GM23338 (cell line): ENCODE data around the gene XKR8. TPM values are rescaled to one million over a fixed set of nuclear protein-coding genes. Genes with fewer than 3 reads are reported as not detected.

Experiments
- ATAC-seq: fragments of 200-7000 bp; cut with Tn5 transposase; 3 replicates; pipeline ENCODE4 v1.9.1; 2020
- DNase-seq: peaks from one replicate; pipeline ENCODE4 v3.0.0-alpha.2; 2015; ENCODE audit warnings: low spot score
- H2AFZ ChIP-seq: fragments of 200-600 bp; sonication (generic); 2 replicates; pipeline ENCODE4 v1.8.0; 2016; ENCODE audit warnings: antibody characterized with exemption, mild to moderate bottlenecking, moderate library complexity
- H3F3A ChIP-seq: fragments of 200-600 bp; sonication (generic); replicated peaks from 2 replicates; pipeline ENCODE4 v1.8.0; 2017; ENCODE audit warnings: antibody characterized with exemption, mixed run types, low read depth
- H3K27ac ChIP-seq: fragments of 200-600 bp; sonication (generic); 2 replicates; pipeline ENCODE4 v1.6.1; 2016; ENCODE audit warnings: low read depth
- H3K27me3 ChIP-seq: fragments of 200-600 bp; sonication (generic); 2 replicates; pipeline ENCODE4 v1.8.0; 2016; ENCODE audit warnings: mild to moderate bottlenecking, mixed run types, moderate library complexity; ENCODE audit not compliant: insufficient read depth
- H3K36me3 ChIP-seq: fragments of 200-600 bp; sonication (generic); 2 replicates; pipeline ENCODE4 v1.8.0; 2016; ENCODE audit warnings: mild to moderate bottlenecking; ENCODE audit not compliant: insufficient read depth
- H3K4me1 ChIP-seq: fragments of 200-600 bp; sonication (generic); 2 replicates; pipeline ENCODE4 v1.8.0; 2016; ENCODE audit warnings: mild to moderate bottlenecking, moderate library complexity; ENCODE audit not compliant: insufficient read depth
- H3K4me2 ChIP-seq: fragments of 200-600 bp; sonication (generic); 2 replicates; pipeline ENCODE4 v1.7.1; 2017; ENCODE audit warnings: mixed run types
- H3K4me3 ChIP-seq: fragments of 200-600 bp; sonication (generic); 2 replicates; pipeline ENCODE4 v1.6.1; 2016; ENCODE audit warnings: mixed run types
- H3K79me2 ChIP-seq: fragments of 200-600 bp; sonication (generic); replicated peaks from 2 replicates; pipeline ENCODE4 v1.8.0; 2017; ENCODE audit warnings: mild to moderate bottlenecking; ENCODE audit not compliant: insufficient read depth
- H3K9me2 ChIP-seq: fragments of 200-600 bp; sonication (generic); 2 replicates; pipeline ENCODE4 v1.8.0; 2017; ENCODE audit not compliant: insufficient read depth
- H4K20me1 ChIP-seq: fragments of 200-600 bp; sonication (generic); replicated peaks from 2 replicates; pipeline ENCODE4 v1.8.0; 2017; ENCODE audit warnings: mild to moderate bottlenecking; ENCODE audit not compliant: insufficient read depth
- H3K27ac Mint-ChIP-seq: 2 replicates; pipeline ENCODE4 v1.8.0; 2020; ENCODE audit warnings: inconsistent platforms, mild to moderate bottlenecking, moderate library complexity, mixed read lengths
- H3K27me3 Mint-ChIP-seq: 3 replicates; pipeline ENCODE4 v1.8.0; 2022; ENCODE audit warnings: low read depth, mild to moderate bottlenecking, moderate library complexity, mixed read lengths, inconsistent platforms; ENCODE audit not compliant: insufficient read depth, poor library complexity
- H3K36me3 Mint-ChIP-seq: 3 replicates; pipeline ENCODE4 v1.8.0; 2021; ENCODE audit warnings: low read depth, mild to moderate bottlenecking, inconsistent platforms, moderate library complexity, mixed read lengths
- H3K4me1 Mint-ChIP-seq: 3 replicates; pipeline ENCODE4 v1.8.0; 2020; ENCODE audit warnings: mild to moderate bottlenecking, inconsistent platforms, mixed read lengths
- H3K4me3 Mint-ChIP-seq: 3 replicates; pipeline ENCODE4 v1.8.0; 2021; ENCODE audit warnings: moderate library complexity, mild to moderate bottlenecking, inconsistent platforms, mixed read lengths
- H3K9me3 Mint-ChIP-seq: 3 replicates; pipeline ENCODE4 v1.8.0; 2020; ENCODE audit warnings: moderate library complexity, mild to moderate bottlenecking, inconsistent platforms, mixed read lengths
- ETS1 ChIP-seq: IDR thresholded peaks from 2 replicates; pipeline ENCODE4 v1.6.1; 2016; ENCODE audit warnings: antibody characterized with exemption
- NANOG ChIP-seq: IDR thresholded peaks from 2 replicates; pipeline ENCODE4 v1.6.1; 2016; ENCODE audit warnings: antibody characterized with exemption, borderline replicate concordance
- POLR2AphosphoS5 ChIP-seq: IDR thresholded peaks from 2 replicates; pipeline ENCODE4 v1.6.1; 2016; ENCODE audit warnings: antibody characterized with exemption, low read depth
- ZNF114 ChIP-seq: fragments of 250-450 bp; sonication (Bioruptor Pico); IDR thresholded peaks from 2 replicates; pipeline ENCODE4 v1.5.0; 2020; ENCODE audit warnings: mild to moderate bottlenecking, moderate library complexity
- polyA plus RNA-seq: library from polyadenylated mRNA; unstranded; fragments of >200 nt; fragmentation: Nextera tagmentation; extraction: Ambion mirVana; gene quantifications from 2 replicates; pipeline ENCODE4 v1.2.1, GENCODE V29; 2016
- total RNA-seq: library from RNA; depleted of rRNA; stranded (reverse); fragments of >200 nt; shearing (Covaris generic); gene quantifications from 2 replicates; pipeline ENCODE4 v1.2.3, GENCODE V29; 2014
- TF ChIP-seq, protein P1 (sequence below): IDR thresholded peaks from one replicate; pipeline ENCODE4 v1.6.1; 2018; ENCODE audit warnings: antibody characterized with exemption; ENCODE audit not compliant: unreplicated experiment
- TF ChIP-seq, protein P2 (sequence below), 2 experiments: fragments of 200-600 bp in 1 of 2; sonication (generic) in 1 of 2; conservative IDR thresholded peaks; 2 replicates each; pipeline versions ENCODE4 v1.5.1 to v1.6.1; 2016 to 2017; ENCODE audit warnings: antibody characterized with exemption in 2 of 2, low read depth in 2 of 2, mild to moderate bottlenecking in 2 of 2, moderate library complexity in 1 of 2
- TF ChIP-seq, protein P3 (sequence below): fragments of 250-450 bp; sonication (Bioruptor Pico); IDR thresholded peaks from 2 replicates; pipeline ENCODE4 v1.5.0; 2020; ENCODE audit warnings: mild to moderate bottlenecking, moderate library complexity

The XKR8 gene
- total and polyA plus RNA-seq, 2 experiments from 2014 or later = 8.2 to 13.1 TPM

DNA sequence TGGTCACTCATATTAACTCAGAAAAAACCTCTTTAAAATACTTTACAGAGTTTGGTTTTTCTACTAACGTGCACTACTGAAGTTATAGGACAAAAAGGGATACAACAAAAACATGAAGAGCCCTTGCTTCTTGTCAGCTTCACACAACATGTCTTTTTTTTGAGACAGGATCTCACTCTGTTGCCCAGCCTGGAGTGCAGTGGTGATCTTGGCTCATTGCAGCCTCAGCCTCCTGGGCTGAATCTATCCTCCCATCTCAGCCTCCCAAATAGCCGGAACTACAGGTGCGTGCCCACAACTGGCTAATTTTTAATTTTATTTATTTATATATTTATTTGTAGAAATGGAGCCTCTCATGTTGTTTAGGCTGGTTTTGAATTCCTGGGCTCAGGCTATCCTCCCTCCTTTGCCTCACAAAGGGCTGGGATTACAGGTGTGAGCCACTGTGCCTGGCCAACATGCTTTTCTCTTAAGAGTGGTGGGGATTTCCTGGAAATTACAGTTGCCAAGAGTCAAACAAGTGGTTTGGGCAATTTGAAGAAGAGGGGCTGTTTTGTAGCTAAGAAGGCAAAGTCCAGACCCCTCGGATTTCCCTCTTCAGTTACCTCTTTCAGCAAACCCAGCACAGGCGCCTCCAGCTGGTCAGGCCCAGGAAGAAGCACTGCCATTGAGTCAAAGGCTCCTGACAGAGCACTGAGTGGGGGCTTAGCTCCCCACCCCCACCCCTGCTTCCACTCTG, 31.4 kb upstream of the XKR8 start:
- no peak overlapping the region for H3K27ac Mint-ChIP-seq
- no peaks in the 10 kb centered on the region for H3K36me3 Mint-ChIP-seq
- H3K27ac ChIP-seq = no peak overlapping the region
- TF ChIP-seq, protein P1, sequence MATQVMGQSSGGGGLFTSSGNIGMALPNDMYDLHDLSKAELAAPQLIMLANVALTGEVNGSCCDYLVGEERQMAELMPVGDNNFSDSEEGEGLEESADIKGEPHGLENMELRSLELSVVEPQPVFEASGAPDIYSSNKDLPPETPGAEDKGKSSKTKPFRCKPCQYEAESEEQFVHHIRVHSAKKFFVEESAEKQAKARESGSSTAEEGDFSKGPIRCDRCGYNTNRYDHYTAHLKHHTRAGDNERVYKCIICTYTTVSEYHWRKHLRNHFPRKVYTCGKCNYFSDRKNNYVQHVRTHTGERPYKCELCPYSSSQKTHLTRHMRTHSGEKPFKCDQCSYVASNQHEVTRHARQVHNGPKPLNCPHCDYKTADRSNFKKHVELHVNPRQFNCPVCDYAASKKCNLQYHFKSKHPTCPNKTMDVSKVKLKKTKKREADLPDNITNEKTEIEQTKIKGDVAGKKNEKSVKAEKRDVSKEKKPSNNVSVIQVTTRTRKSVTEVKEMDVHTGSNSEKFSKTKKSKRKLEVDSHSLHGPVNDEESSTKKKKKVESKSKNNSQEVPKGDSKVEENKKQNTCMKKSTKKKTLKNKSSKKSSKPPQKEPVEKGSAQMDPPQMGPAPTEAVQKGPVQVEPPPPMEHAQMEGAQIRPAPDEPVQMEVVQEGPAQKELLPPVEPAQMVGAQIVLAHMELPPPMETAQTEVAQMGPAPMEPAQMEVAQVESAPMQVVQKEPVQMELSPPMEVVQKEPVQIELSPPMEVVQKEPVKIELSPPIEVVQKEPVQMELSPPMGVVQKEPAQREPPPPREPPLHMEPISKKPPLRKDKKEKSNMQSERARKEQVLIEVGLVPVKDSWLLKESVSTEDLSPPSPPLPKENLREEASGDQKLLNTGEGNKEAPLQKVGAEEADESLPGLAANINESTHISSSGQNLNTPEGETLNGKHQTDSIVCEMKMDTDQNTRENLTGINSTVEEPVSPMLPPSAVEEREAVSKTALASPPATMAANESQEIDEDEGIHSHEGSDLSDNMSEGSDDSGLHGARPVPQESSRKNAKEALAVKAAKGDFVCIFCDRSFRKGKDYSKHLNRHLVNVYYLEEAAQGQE = no peak
- TF ChIP-seq, protein P2, sequence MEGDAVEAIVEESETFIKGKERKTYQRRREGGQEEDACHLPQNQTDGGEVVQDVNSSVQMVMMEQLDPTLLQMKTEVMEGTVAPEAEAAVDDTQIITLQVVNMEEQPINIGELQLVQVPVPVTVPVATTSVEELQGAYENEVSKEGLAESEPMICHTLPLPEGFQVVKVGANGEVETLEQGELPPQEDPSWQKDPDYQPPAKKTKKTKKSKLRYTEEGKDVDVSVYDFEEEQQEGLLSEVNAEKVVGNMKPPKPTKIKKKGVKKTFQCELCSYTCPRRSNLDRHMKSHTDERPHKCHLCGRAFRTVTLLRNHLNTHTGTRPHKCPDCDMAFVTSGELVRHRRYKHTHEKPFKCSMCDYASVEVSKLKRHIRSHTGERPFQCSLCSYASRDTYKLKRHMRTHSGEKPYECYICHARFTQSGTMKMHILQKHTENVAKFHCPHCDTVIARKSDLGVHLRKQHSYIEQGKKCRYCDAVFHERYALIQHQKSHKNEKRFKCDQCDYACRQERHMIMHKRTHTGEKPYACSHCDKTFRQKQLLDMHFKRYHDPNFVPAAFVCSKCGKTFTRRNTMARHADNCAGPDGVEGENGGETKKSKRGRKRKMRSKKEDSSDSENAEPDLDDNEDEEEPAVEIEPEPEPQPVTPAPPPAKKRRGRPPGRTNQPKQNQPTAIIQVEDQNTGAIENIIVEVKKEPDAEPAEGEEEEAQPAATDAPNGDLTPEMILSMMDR (conservative IDR thresholded peaks at IDR 0.05; ENCODE audit: low read depth in 2 of 2) = peak; percentile 36 to 50; a peak in 3 of 4 replicates
- no peak overlapping the region for H2AFZ ChIP-seq
- H3K4me2 ChIP-seq = no peak overlapping the region
- H3K79me2 ChIP-seq = no peaks in the 10 kb centered on the region
- no peaks in the 10 kb centered on the region for H4K20me1 ChIP-seq
- H3K36me3 ChIP-seq = no peaks in the 10 kb centered on the region
- peaks cover 7% of the 10 kb centered on the region for H3K4me1 Mint-ChIP-seq
- no peaks in the 10 kb centered on the region for H3K9me2 ChIP-seq
- no peak overlapping the region for H3K4me3 ChIP-seq
- H3F3A ChIP-seq = no peaks in the 10 kb centered on the region
- peak; percentile 67 for ATAC-seq
- peaks cover 3% of the 10 kb centered on the region for H3K27me3 Mint-ChIP-seq
- DNase-seq = peak; percentile 29
- no peak overlapping the region for H3K4me3 Mint-ChIP-seq
- H3K9me3 Mint-ChIP-seq = no peaks in the 10 kb centered on the region
- no peaks in the 10 kb centered on the region for H3K4me1 ChIP-seq
- H3K27me3 ChIP-seq = no peaks in the 10 kb centered on the region

DNA sequence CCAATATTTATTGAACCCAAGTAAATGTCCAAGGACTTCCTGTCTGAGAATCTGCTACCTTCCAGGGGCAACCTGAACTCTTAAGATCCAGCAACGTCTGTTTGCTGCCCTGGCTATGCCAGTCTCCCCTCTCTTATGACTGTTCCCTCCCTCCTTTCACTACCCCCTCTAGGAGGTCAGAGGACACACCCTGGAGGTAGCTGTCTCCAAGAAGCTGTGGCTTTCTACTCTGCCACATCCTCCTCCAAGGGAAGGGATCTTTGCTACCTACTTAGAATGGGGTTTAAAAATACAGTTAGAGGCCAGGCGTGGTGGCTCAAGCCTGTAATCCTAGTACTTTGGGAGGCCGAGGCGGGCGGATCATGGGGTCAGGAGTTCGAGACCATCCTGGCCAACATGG, 28.6 kb upstream of the XKR8 start:
- Histone ChIP-seq H3F3A (peaks cover 10% of the 10 kb centered on the region), H3K27ac (no peak overlapping the region), H2AFZ (no peak overlapping the region), H3K27me3 (no peaks in the 10 kb centered on the region), H3K36me3 (no peaks in the 10 kb centered on the region), H3K4me3 (no peak overlapping the region), H4K20me1 (no peaks in the 10 kb centered on the region), H3K4me2 (no peak overlapping the region), H3K4me1 (peaks cover 9% of the 10 kb centered on the region), H3K79me2 (peaks cover 12% of the 10 kb centered on the region), H3K9me2 (no peaks in the 10 kb centered on the region)
- Mint-ChIP-seq H3K4me1 (peaks cover 21% of the 10 kb centered on the region), H3K27ac (no peak overlapping the region), H3K9me3 (no peaks in the 10 kb centered on the region), H3K27me3 (peaks cover 9% of the 10 kb centered on the region), H3K36me3 (no peaks in the 10 kb centered on the region), H3K4me3 (no peak overlapping the region)
- DNase-seq = no peak
- no peak for ATAC-seq
- TF ChIP-seq POLR2AphosphoS5 (no peak), ETS1 (no peak), ZNF114 (no peak), NANOG (no peak)
- TF ChIP-seq, protein P3, sequence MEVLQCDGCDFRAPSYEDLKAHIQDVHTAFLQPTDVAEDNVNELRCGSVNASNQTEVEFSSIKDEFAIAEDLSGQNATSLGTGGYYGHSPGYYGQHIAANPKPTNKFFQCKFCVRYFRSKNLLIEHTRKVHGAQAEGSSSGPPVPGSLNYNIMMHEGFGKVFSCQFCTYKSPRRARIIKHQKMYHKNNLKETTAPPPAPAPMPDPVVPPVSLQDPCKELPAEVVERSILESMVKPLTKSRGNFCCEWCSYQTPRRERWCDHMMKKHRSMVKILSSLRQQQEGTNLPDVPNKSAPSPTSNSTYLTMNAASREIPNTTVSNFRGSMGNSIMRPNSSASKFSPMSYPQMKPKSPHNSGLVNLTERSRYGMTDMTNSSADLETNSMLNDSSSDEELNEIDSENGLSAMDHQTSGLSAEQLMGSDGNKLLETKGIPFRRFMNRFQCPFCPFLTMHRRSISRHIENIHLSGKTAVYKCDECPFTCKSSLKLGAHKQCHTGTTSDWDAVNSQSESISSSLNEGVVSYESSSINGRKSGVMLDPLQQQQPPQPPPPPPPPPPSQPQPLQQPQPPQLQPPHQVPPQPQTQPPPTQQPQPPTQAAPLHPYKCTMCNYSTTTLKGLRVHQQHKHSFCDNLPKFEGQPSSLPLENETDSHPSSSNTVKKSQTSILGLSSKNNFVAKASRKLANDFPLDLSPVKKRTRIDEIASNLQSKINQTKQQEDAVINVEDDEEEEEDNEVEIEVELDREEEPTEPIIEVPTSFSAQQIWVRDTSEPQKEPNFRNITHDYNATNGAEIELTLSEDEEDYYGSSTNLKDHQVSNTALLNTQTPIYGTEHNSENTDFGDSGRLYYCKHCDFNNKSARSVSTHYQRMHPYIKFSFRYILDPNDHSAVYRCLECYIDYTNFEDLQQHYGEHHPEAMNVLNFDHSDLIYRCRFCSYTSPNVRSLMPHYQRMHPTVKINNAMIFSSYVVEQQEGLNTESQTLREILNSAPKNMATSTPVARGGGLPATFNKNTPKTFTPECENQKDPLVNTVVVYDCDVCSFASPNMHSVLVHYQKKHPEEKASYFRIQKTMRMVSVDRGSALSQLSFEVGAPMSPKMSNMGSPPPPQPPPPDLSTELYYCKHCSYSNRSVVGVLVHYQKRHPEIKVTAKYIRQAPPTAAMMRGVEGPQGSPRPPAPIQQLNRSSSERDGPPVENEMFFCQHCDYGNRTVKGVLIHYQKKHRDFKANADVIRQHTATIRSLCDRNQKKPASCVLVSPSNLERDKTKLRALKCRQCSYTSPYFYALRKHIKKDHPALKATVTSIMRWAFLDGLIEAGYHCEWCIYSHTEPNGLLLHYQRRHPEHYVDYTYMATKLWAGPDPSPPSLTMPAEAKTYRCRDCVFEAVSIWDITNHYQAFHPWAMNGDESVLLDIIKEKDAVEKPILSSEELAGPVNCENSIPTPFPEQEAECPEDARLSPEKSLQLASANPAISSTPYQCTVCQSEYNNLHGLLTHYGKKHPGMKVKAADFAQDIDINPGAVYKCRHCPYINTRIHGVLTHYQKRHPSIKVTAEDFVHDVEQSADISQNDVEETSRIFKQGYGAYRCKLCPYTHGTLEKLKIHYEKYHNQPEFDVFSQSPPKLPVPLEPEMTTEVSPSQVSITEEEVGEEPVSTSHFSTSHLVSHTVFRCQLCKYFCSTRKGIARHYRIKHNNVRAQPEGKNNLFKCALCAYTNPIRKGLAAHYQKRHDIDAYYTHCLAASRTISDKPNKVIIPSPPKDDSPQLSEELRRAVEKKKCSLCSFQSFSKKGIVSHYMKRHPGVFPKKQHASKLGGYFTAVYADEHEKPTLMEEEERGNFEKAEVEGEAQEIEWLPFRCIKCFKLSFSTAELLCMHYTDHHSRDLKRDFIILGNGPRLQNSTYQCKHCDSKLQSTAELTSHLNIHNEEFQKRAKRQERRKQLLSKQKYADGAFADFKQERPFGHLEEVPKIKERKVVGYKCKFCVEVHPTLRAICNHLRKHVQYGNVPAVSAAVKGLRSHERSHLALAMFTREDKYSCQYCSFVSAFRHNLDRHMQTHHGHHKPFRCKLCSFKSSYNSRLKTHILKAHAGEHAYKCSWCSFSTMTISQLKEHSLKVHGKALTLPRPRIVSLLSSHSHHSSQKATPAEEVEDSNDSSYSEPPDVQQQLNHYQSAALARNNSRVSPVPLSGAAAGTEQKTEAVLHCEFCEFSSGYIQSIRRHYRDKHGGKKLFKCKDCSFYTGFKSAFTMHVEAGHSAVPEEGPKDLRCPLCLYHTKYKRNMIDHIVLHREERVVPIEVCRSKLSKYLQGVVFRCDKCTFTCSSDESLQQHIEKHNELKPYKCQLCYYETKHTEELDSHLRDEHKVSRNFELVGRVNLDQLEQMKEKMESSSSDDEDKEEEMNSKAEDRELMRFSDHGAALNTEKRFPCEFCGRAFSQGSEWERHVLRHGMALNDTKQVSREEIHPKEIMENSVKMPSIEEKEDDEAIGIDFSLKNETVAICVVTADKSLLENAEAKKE (CRISPR knock-in tag) = no peak
